HEK293 (cell line): ENCODE measurements around the gene UBAC2.

Experiments used
- CTCF ChIA-PET: fragments of 350-600 bp; formaldehyde crosslinking; extraction: SDS; loops from one replicate; lab custom pipeline; 2021; ENCODE audit warnings: antibody characterized with exemption; lab: Yijun Ruan, JAX
- POLR2A ChIA-PET: fragments of 300-600 bp; formaldehyde crosslinking; extraction: SDS; loops from one replicate; lab custom pipeline; 2020; ENCODE audit warnings: antibody characterized with exemption, inconsistent platforms; lab: Yijun Ruan, JAX
- H3K27ac ChIP-seq: fragments of 200-500 bp; sonication (Bioruptor generic); 2 replicates; pipeline ENCODE4 v1.5.1; 2014; ENCODE audit warnings: low read depth, low read length, control low read depth, inconsistent platforms; ENCODE audit errors: extremely low read depth
- H3K36me3 ChIP-seq, 2 experiments: fragments of 200-500 bp in 1 of 2; sonication (Bioruptor generic) in 1 of 2; 1 replicate in 1 of 2; 2 replicates in 1 of 2; pipeline ENCODE4 v1.5.1; 2014 to 2017; ENCODE audit warnings: inconsistent platforms in 2 of 2, low read length in 2 of 2; ENCODE audit not compliant: control insufficient read depth in 2 of 2, insufficient read depth in 1 of 2
- H3K4me1 ChIP-seq: fragments of 200-500 bp; sonication (Bioruptor generic); 2 replicates; pipeline ENCODE4 v1.5.1; 2014; ENCODE audit warnings: mild to moderate bottlenecking, low read length, inconsistent platforms; ENCODE audit not compliant: control insufficient read depth, insufficient read depth
- H3K4me3 ChIP-seq: 2 replicates; pipeline ENCODE4 v1.5.1; 2011; ENCODE audit warnings: low read depth, mild to moderate bottlenecking, control low read depth, low read length, moderate library complexity
- H3K9me3 ChIP-seq: fragments of 200-500 bp; sonication (Bioruptor generic); 2 replicates; pipeline ENCODE4 v1.5.1; 2014; ENCODE audit warnings: low read depth, low read length, inconsistent platforms; ENCODE audit not compliant: control insufficient read depth, insufficient read depth
- FEZF1 ChIP-seq: fragments of 450-650 bp; formaldehyde crosslinking; IDR thresholded peaks from 2 replicates; pipeline ENCODE4 v1.5.1; 2016; ENCODE audit warnings: missing biosample characterization, missing genetic modification characterization
- GLIS1 ChIP-seq: fragments of 450-650 bp; formaldehyde crosslinking; IDR thresholded peaks from 2 replicates; pipeline ENCODE4 v1.5.1; 2016; ENCODE audit warnings: missing biosample characterization, missing genetic modification characterization
- KLF17 ChIP-seq: fragments of 450-650 bp; formaldehyde crosslinking; IDR thresholded peaks from 2 replicates; pipeline ENCODE4 v1.5.1; 2016; ENCODE audit warnings: missing biosample characterization, missing genetic modification characterization
- MYNN ChIP-seq: fragments of 450-650 bp; formaldehyde crosslinking; IDR thresholded peaks from 2 replicates; pipeline ENCODE4 v1.5.1; 2016; ENCODE audit warnings: missing biosample characterization, missing genetic modification characterization, borderline replicate concordance
- PRDM6 ChIP-seq: fragments of 450-650 bp; formaldehyde crosslinking; IDR thresholded peaks from 2 replicates; pipeline ENCODE4 v1.5.1; 2017; ENCODE audit warnings: missing biosample characterization, missing genetic modification characterization
- REST ChIP-seq: fragments of 450-650 bp; formaldehyde crosslinking; IDR thresholded peaks from 2 replicates; pipeline ENCODE4 v1.5.1; 2016; ENCODE audit warnings: missing biosample characterization, missing genetic modification characterization
- SCRT1 ChIP-seq: fragments of 450-650 bp; formaldehyde crosslinking; IDR thresholded peaks from 2 replicates; pipeline ENCODE4 v1.5.1; 2016; ENCODE audit warnings: missing biosample characterization, missing genetic modification characterization, borderline replicate concordance
- SCRT2 ChIP-seq: fragments of 450-650 bp; formaldehyde crosslinking; IDR thresholded peaks from 2 replicates; pipeline ENCODE4 v1.5.1; 2016; ENCODE audit warnings: missing biosample characterization, missing genetic modification characterization
- YY2 ChIP-seq: fragments of 450-650 bp; formaldehyde crosslinking; IDR thresholded peaks from 2 replicates; pipeline ENCODE4 v1.5.1; 2016; ENCODE audit warnings: missing biosample characterization, missing genetic modification characterization
- ZBTB7A ChIP-seq: fragments of 450-650 bp; formaldehyde crosslinking; IDR thresholded peaks from 2 replicates; pipeline ENCODE4 v1.5.1; 2016; ENCODE audit warnings: low read depth, missing biosample characterization, missing genetic modification characterization
- ZNF148 ChIP-seq: fragments of 450-650 bp; formaldehyde crosslinking; IDR thresholded peaks from 2 replicates; pipeline ENCODE4 v1.5.0; 2017; ENCODE audit warnings: missing biosample characterization, missing genetic modification characterization, borderline replicate concordance
- ZNF24 ChIP-seq: fragments of 450-650 bp; formaldehyde crosslinking; IDR thresholded peaks from 2 replicates; pipeline ENCODE4 v1.5.1; 2016; ENCODE audit warnings: missing biosample characterization, missing genetic modification characterization
- ZNF335 ChIP-seq: fragments of 450-650 bp; formaldehyde crosslinking; conservative IDR thresholded peaks from 2 replicates; pipeline ENCODE4 v1.5.1; 2016; ENCODE audit warnings: missing biosample characterization, missing genetic modification characterization
- ZNF341 ChIP-seq: fragments of 450-650 bp; formaldehyde crosslinking; IDR thresholded peaks from 2 replicates; pipeline ENCODE4; 2016; ENCODE audit warnings: low read depth, missing biosample characterization, missing genetic modification characterization
- ZNF473 ChIP-seq: fragments of 450-650 bp; formaldehyde crosslinking; IDR thresholded peaks from 2 replicates; pipeline ENCODE4 v1.5.1; 2017; ENCODE audit warnings: missing biosample characterization, missing genetic modification characterization
- ZNF580 ChIP-seq: fragments of 450-650 bp; formaldehyde crosslinking; IDR thresholded peaks from 2 replicates; pipeline ENCODE4 v1.5.1; 2016; ENCODE audit warnings: missing biosample characterization, missing genetic modification characterization
- ZNF585B ChIP-seq: fragments of 450-650 bp; formaldehyde crosslinking; IDR thresholded peaks from 2 replicates; pipeline ENCODE4 v1.5.1; 2016; ENCODE audit warnings: missing biosample characterization, missing genetic modification characterization
- ZNF596 ChIP-seq: fragments of 450-650 bp; IDR thresholded peaks from 2 replicates; pipeline ENCODE4 v1.5.0; 2018; ENCODE audit warnings: missing biosample characterization, mild to moderate bottlenecking, missing genetic modification characterization, moderate library complexity
- ZNF664 ChIP-seq: fragments of 450-650 bp; formaldehyde crosslinking; IDR thresholded peaks from 2 replicates; pipeline ENCODE4 v1.5.1; 2016; ENCODE audit warnings: missing biosample characterization, missing genetic modification characterization
- ZXDB ChIP-seq: fragments of 450-650 bp; formaldehyde crosslinking; IDR thresholded peaks from 2 replicates; pipeline ENCODE4 v1.5.1; 2016; ENCODE audit warnings: missing biosample characterization, missing genetic modification characterization

The UBAC2 gene

GRCh38 chr13:99316224-99316623, 115.6 kb downstream of the UBAC2 start:
- H3K36me3 ChIP-seq, result peaks cover 0 to 3% of the 10 kb centered on the region in 2 experiments; a peak in 1 of 3 replicates
- CTCF ChIA-PET, result no interaction called here
- H3K4me1 ChIP-seq, result 0 out of 2 replicates have a peak, but pooled peaks cover 3% of the 10 kb centered on the region
- H3K4me3 ChIP-seq, result no peak overlapping the region
- TF ChIP-seq ZNF473 (no peak), ZNF24 (peak; percentile 62; the same call in 1 of the 2 replicates), ZNF335 (tag by site-specific recombination) (no peak), ZNF148 (tag by site-specific recombination) (no peak), ZNF596 (tag by site-specific recombination) (no peak), GLIS1 (tag by site-specific recombination) (no peak), YY2 (tag by site-specific recombination) (no peak)
- TF ChIP-seq, all 188 proteins: peak for 1
- no peak overlapping the region for H3K27ac ChIP-seq
- POLR2A ChIA-PET, result no interaction called here
- H3K9me3 ChIP-seq, result no peaks in the 10 kb centered on the region

GRCh38 chr13:99316657-99317256, 116.1 kb downstream of the UBAC2 start:
- ChIA-PET POLR2A (no interaction called here), CTCF (interaction anchor here (0.7 kb wide), 1 partner anchor 998 kb away, joined by 3 read pairs; no protein-coding TSS in a partner anchor)
- Histone ChIP-seq H3K4me3 (no peak overlapping the region), H3K4me1 (0 out of 2 replicates have a peak, but pooled peaks cover 3% of the 10 kb centered on the region), H3K9me3 (no peaks in the 10 kb centered on the region), H3K27ac (no peak overlapping the region), H3K36me3 (peaks cover 0 to 3% of the 10 kb centered on the region in 2 experiments; a peak in 1 of 3 replicates)
- TF ChIP-seq ZNF585B (no peak), SCRT2 (0 out of 2 replicates have a peak, but pooled peaks have one; percentile 13), SCRT1 (no peak), ZBTB7A (no peak), PRDM6 (tag by site-specific recombination) (no peak), ZXDB (tag by site-specific recombination) (no peak)

- Histone ChIP-seq H3K4me1 (0 out of 2 replicates have a peak, but pooled peaks cover 5% of the 10 kb centered on the region), H3K9me3 (no peaks in the 10 kb centered on the region), H3K27ac (no peak overlapping the region), H3K36me3 (peaks cover 0 to 3% of the 10 kb centered on the region in 2 experiments; a peak in 1 of 3 replicates), H3K4me3 (no peak overlapping the region)
- ChIA-PET CTCF (no interaction called here), POLR2A (no interaction called here)
- TF ChIP-seq MYNN (tag by site-specific recombination), result no peak
- 0 out of 2 replicates have a peak, but pooled peaks have one; percentile 11 for TF ChIP-seq ZNF664 (tag by site-specific recombination)
- no peak for TF ChIP-seq FEZF1 (tag by site-specific recombination)
- TF ChIP-seq ZNF341 (tag by site-specific recombination), result no peak
- no peak for TF ChIP-seq REST (tag by site-specific recombination)
- no peak for TF ChIP-seq ZNF580
- TF ChIP-seq KLF17, result no peak
- peak; percentile 44; the same call in 1 of the 2 replicates for TF ChIP-seq SCRT2
Measured at GRCh38 chr13:99320693-99321481, 120.2 kb downstream of the UBAC2 start.
